SK-N-MC (cell line): ENCODE data around the gene SOST.

ENCODE experiments used
- EZH2 ChIP-seq: fragments of 200-600 bp; sonication (generic); IDR thresholded peaks from one replicate; pipeline ENCODE4 v1.6.1; 2017; ENCODE audit warnings: antibody characterized with exemption
- FOXP2 ChIP-seq: optimal IDR thresholded peaks from 2 replicates; pipeline ENCODE3; 2011; ENCODE audit warnings: mild to moderate bottlenecking, moderate library complexity; ENCODE audit not compliant: insufficient read depth; ENCODE audit errors: extremely low read length, control extremely low read depth
- POLR2AphosphoS5 ChIP-seq: IDR thresholded peaks from 2 replicates; pipeline ENCODE4 v1.6.1; 2012; ENCODE audit warnings: mild to moderate bottlenecking, low read depth, low read length, borderline replicate concordance

DNA sequence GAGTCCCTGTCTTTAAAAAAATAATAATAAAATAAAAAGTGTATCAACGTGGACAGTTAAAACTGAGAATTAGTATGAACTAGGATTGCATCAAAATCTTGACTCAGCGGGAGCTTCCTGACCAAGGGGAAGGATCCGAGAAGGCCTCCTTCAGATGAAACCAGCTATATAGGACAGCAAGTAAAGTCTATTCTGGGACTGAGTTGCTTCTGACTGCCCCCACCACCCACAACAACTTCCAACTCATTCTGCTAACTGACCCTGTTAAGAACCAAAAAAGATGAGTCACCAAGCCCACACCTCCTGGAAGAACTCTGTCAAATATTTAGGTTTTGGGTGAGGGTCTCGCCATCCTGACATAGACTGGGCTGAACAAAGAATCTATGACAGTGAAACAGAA is 49.5 kb upstream of the SOST start:
- TF ChIP-seq POLR2AphosphoS5 (no peak), EZH2 (no peak), FOXP2 (no peak)
